K562 (cell line): ENCODE data around the gene PPP1R3C. TPM values are rescaled to one million over a fixed set of nuclear protein-coding genes. Genes with fewer than 3 reads are reported as not detected.

Source experiments
- ATAC-seq: fragments of 200-7000 bp; cut with Tn5 transposase; 3 replicates; pipeline ENCODE4 v1.9.1; 2020; ENCODE audit warnings: moderate library complexity
- BruUV-seq: library from RNA; stranded (reverse); fragments of 400-500 nt; replicated peaks from 2 replicates; lab custom pipeline; 2021; lab: Mats Ljungman, UMichigan
- CTCF ChIA-PET: fragments of 300-600 bp; formaldehyde crosslinking; extraction: SDS; loops from one replicate; lab custom pipeline; 2021; ENCODE audit warnings: low intra/inter-chr PET ratio; lab: Yijun Ruan, JAX
- POLR2A ChIA-PET: fragments of 300-600, 350-650 bp; sonication (Branson Sonifier 250); formaldehyde crosslinking; extraction: SDS; loops from one replicate; lab custom pipeline; 2021; ENCODE audit warnings: antibody characterized with exemption, inconsistent platforms; lab: Yijun Ruan, JAX
- DNase-seq, 4 experiments: peaks; one replicate each; pipeline versions ENCODE4 v3.0.0 to v3.0.0-alpha.2; 2011 to 2018; ENCODE audit warnings: low spot score in 3 of 4, mixed read lengths in 3 of 4; ENCODE audit errors: extremely low read depth in 1 of 4
- FAIRE-seq: peaks from 2 replicates; lab custom pipeline; 2011; peaks lifted over from hg19 to GRCh38; lab: Jason Lieb, UNC
- H2AFZ ChIP-seq: 2 replicates; pipeline ENCODE4 v1.6.0; 2011; ENCODE audit warnings: low read depth, low read length, control low read depth, inconsistent platforms
- H3K27ac ChIP-seq: fragments of 200-600 bp; 3 replicates; pipeline ENCODE4 v1.8.0; 2011; ENCODE audit warnings: low read depth, mild to moderate bottlenecking, control low read depth, inconsistent platforms, low read length, moderate library complexity, mixed read lengths; ENCODE audit errors: extremely low read depth
- H3K27me3 ChIP-seq, 2 experiments: fragments of 300-600 bp in 1 of 2; 2 replicates in 1 of 2; 3 replicates in 1 of 2; pipeline versions ENCODE4 v1.6.0 to v1.8.0; 2011; ENCODE audit warnings: inconsistent platforms in 2 of 2, low read length in 2 of 2, mild to moderate bottlenecking in 1 of 2, mixed read lengths in 1 of 2, moderate library complexity in 1 of 2; ENCODE audit not compliant: control insufficient read depth in 2 of 2, insufficient read depth in 2 of 2
- H3K36me3 ChIP-seq: fragments of 300-600 bp; 3 replicates; pipeline ENCODE4 v1.8.0; 2011; ENCODE audit warnings: mild to moderate bottlenecking, low read length, inconsistent platforms; ENCODE audit not compliant: control insufficient read depth, insufficient read depth
- H3K4me1 ChIP-seq, 2 experiments: fragments of 200-600 bp in 1 of 2; replicated peaks in 1 of 2; 2 replicates in 1 of 2; 3 replicates in 1 of 2; pipeline versions ENCODE4 v1.5.1 to v1.8.0; 2011; ENCODE audit warnings: inconsistent platforms in 2 of 2, low read length in 2 of 2, mild to moderate bottlenecking in 1 of 2, mixed read lengths in 1 of 2, moderate library complexity in 1 of 2; ENCODE audit not compliant: control insufficient read depth in 2 of 2, insufficient read depth in 2 of 2
- H3K4me2 ChIP-seq: 2 replicates; pipeline ENCODE4 v1.6.1; 2011; ENCODE audit warnings: low read length, control low read depth, inconsistent platforms, mixed read lengths; ENCODE audit not compliant: insufficient read depth
- H3K4me3 ChIP-seq: fragments of 200-600 bp; sonication (generic), shearing (Covaris generic); 2 replicates; pipeline ENCODE4 v1.5.1; 2016; ENCODE audit warnings: control low read depth, inconsistent platforms
- H3K79me2 ChIP-seq: fragments of 200-600 bp; 3 replicates; pipeline ENCODE4 v1.8.0; 2011; ENCODE audit warnings: low read length, inconsistent platforms; ENCODE audit not compliant: control insufficient read depth, insufficient read depth
- H3K9ac ChIP-seq, 2 experiments: 2 replicates each; pipeline versions ENCODE4 v1.6.0 to v1.6.1; 2011; ENCODE audit warnings: low read depth in 2 of 2, low read length in 2 of 2, control low read depth in 1 of 2, inconsistent platforms in 1 of 2, mild to moderate bottlenecking in 1 of 2, mixed read lengths in 1 of 2; ENCODE audit not compliant: insufficient read depth in 1 of 2
- H3K9me1 ChIP-seq: one replicate; pipeline ENCODE4 v1.6.0; 2011; ENCODE audit warnings: inconsistent platforms, mild to moderate bottlenecking, low read length, moderate library complexity; ENCODE audit not compliant: control insufficient read depth, insufficient read depth
- H3K9me3 ChIP-seq: replicated peaks from 2 replicates; pipeline ENCODE4 v1.5.1; 2011; ENCODE audit warnings: low read depth, low read length, inconsistent platforms; ENCODE audit not compliant: control insufficient read depth, insufficient read depth
- H4K20me1 ChIP-seq: replicated peaks from 2 replicates; pipeline ENCODE4 v1.6.1; 2011; ENCODE audit warnings: low read length, inconsistent platforms, mixed read lengths; ENCODE audit not compliant: control insufficient read depth, insufficient read depth
- BRF1 ChIP-seq: IDR thresholded peaks from 3 replicates; pipeline ENCODE4 v1.6.1; 2011; ENCODE audit warnings: borderline replicate concordance, mild to moderate bottlenecking; ENCODE audit not compliant: insufficient read length; ENCODE audit errors: extremely low read depth
- HOXB6 ChIP-seq: fragments of 250-450 bp; sonication (Bioruptor Pico); IDR thresholded peaks from 2 replicates; pipeline ENCODE4 v1.5.1; 2022; ENCODE audit warnings: mild to moderate bottlenecking, borderline replicate concordance
- MAFF ChIP-seq: IDR thresholded peaks from 2 replicates; pipeline ENCODE4 v1.6.1; 2012; ENCODE audit warnings: low read length, improper control_type of control experiment
- MAFG ChIP-seq: fragments of 450-650 bp; conservative IDR thresholded peaks from 2 replicates; pipeline ENCODE4 v1.6.1; 2016; ENCODE audit warnings: missing genetic modification characterization, missing compliant biosample characterization
- MED1 ChIP-seq: sonication (generic); formaldehyde crosslinking; IDR thresholded peaks from 2 replicates; pipeline ENCODE4 v1.8.1; 2023; ENCODE audit warnings: missing genetic modification reagents, borderline replicate concordance
- NR2C2 ChIP-seq, 2 experiments: fragments of 200-800 bp in 1 of 2; sonication (Bioruptor generic) in 1 of 2; sonication (generic) in 1 of 2; formaldehyde crosslinking in 1 of 2; IDR thresholded peaks; 2 replicates each; pipeline versions ENCODE4 v1.6.1 to v1.8.0; 2016 to 2022; ENCODE audit warnings: mild to moderate bottlenecking in 1 of 2, missing compliant biosample characterization in 1 of 2, missing genetic modification characterization in 1 of 2, missing genetic modification reagents in 1 of 2
- POLR2B ChIP-seq: fragments of 450-650 bp; IDR thresholded peaks from 2 replicates; pipeline ENCODE4 v1.6.1; 2018; ENCODE audit warnings: low read depth; ENCODE audit not compliant: partially characterized antibody
- SMARCC2 ChIP-seq: fragments of 450-650 bp; IDR thresholded peaks from 2 replicates; pipeline ENCODE4 v1.6.1; 2017; ENCODE audit warnings: antibody characterized with exemption, moderate library complexity, mild to moderate bottlenecking, low read depth
- SRSF9 ChIP-seq: fragments of 200-400 bp; formaldehyde crosslinking; IDR thresholded peaks from 2 replicates; pipeline ENCODE4 v1.6.1; 2017; ENCODE audit warnings: low read depth, low read length, borderline replicate concordance
- USF1 ChIP-seq: sonication (generic); formaldehyde crosslinking; IDR thresholded peaks from 2 replicates; pipeline ENCODE4 v1.9.0; 2022; ENCODE audit warnings: mild to moderate bottlenecking, missing genetic modification reagents
- WHSC1 ChIP-seq: IDR thresholded peaks from one replicate; pipeline ENCODE4 v1.6.1; 2012; ENCODE audit warnings: low read length, control low read depth, inconsistent platforms
- ZBED1 ChIP-seq: IDR thresholded peaks from 2 replicates; pipeline ENCODE4 v1.6.1; 2014
- ZNF224 ChIP-seq: sonication (generic); formaldehyde crosslinking; IDR thresholded peaks from 2 replicates; pipeline ENCODE4 v1.8.0; 2022; ENCODE audit warnings: mild to moderate bottlenecking, missing genetic modification reagents
- ZNF316 ChIP-seq: fragments of 450-650 bp; IDR thresholded peaks from 2 replicates; pipeline ENCODE4 v1.6.1; 2016
- WGBS: fragments of 100-300 bp; shearing (Covaris generic); methylation state at CpG from one replicate; pipeline ENCODE4 v1.1.6; 2016; ENCODE audit warnings: low coverage, mixed read lengths; ENCODE audit not compliant: insufficient coverage; ENCODE audit errors: missing lambda C conversion rate; 5-methylcytosine and 5-hydroxymethylcytosine counted together
- in situ Hi-C: fragments of 300-500 bp; cut with MboI; formaldehyde crosslinking; loops from 4 replicates; pipeline ENCODE4 v1.15.0; 2018; ENCODE audit warnings: inconsistent platforms, mixed read lengths
- intact Hi-C: fragments of 100-400 bp; cut with micrococcal nuclease; formaldehyde crosslinking; loops from 2 replicates; pipeline ENCODE4 v1.14.2; 2022
- polyA plus RNA-seq, 8 experiments: library from polyadenylated mRNA; depleted of rRNA in 4 of 8; stranded (reverse) in 5 of 8; unstranded in 3 of 8; fragments of >200 nt; fragmentation: Nextera tagmentation in 2 of 8; fragmentation: Illumina TruSeq in 1 of 8; extraction: Ambion mirVana in 2 of 8; extraction: Trizol in 1 of 8; gene quantifications; 2 replicates each; pipeline versions ENCODE4 v1.2.1 to v1.2.3, GENCODE V29; 2011 to 2014; ENCODE audit warnings: inconsistent platforms in 1 of 8, missing spikeins in 1 of 8
- total RNA-seq, 7 experiments: library from RNA; depleted of rRNA in 6 of 7; stranded (reverse); fragments of >200 nt in 6 of 7; fragmentation: Illumina TruSeq in 2 of 7; extraction: Trizol in 2 of 7; gene quantifications; 2 replicates each; pipeline versions ENCODE4 v1.2.1 to v1.2.3, GENCODE V29; 2011 to 2021; ENCODE audit warnings: low replicate concordance in 1 of 7

The PPP1R3C gene
- total and polyA plus RNA-seq, 9 of the 15 experiments (the other 6 are each of a cell fraction or from before 2014, with no cell fraction given): 0.06 to 0.24 (median 0.12) TPM; not detected in 3

GRCh38 chr10:91603931-91604331, 28.9 kb downstream of the PPP1R3C start:
- peaks cover 22% of the 10 kb centered on the region for H3K9me3 ChIP-seq
- no peak overlapping the region for H3K4me2 ChIP-seq
- FAIRE-seq (no peak), DNase-seq (no peak), ATAC-seq (no peak)
- H3K4me3 ChIP-seq: no peak overlapping the region
- POLR2A ChIA-PET: interaction anchor here (0.7 to 1.6 kb wide), 3 partner anchors 8 to 1928 kb away, joined by 3 to 6 read pairs (median 3); no protein-coding TSS in a partner anchor
- WGBS: 72% methylated on average over 5 of the region's 5 CpGs
- no peaks in the 10 kb centered on the region for H3K27me3 ChIP-seq
- peak; percentile 13; the same call in 1 of the 2 replicates for TF ChIP-seq ZNF316
- no peak for TF ChIP-seq SRSF9
- H3K9ac ChIP-seq: no peak overlapping the region
- H3K4me1 ChIP-seq: peaks cover 5 to 16% of the 10 kb centered on the region in 2 experiments; a peak in 4 of 5 replicates
- H3K27ac ChIP-seq: no peak overlapping the region
- BruUV-seq: no TSS peak
- no peak overlapping the region for H2AFZ ChIP-seq
- in situ Hi-C loops (no loop called here), intact Hi-C loops (no loop called here)
- CTCF ChIA-PET: no interaction called here
- no peaks in the 10 kb centered on the region for H4K20me1 ChIP-seq
- no peaks in the 10 kb centered on the region for H3K36me3 ChIP-seq
- no peaks in the 10 kb centered on the region for H3K9me1 ChIP-seq
- H3K79me2 ChIP-seq: no peaks in the 10 kb centered on the region

DNA sequence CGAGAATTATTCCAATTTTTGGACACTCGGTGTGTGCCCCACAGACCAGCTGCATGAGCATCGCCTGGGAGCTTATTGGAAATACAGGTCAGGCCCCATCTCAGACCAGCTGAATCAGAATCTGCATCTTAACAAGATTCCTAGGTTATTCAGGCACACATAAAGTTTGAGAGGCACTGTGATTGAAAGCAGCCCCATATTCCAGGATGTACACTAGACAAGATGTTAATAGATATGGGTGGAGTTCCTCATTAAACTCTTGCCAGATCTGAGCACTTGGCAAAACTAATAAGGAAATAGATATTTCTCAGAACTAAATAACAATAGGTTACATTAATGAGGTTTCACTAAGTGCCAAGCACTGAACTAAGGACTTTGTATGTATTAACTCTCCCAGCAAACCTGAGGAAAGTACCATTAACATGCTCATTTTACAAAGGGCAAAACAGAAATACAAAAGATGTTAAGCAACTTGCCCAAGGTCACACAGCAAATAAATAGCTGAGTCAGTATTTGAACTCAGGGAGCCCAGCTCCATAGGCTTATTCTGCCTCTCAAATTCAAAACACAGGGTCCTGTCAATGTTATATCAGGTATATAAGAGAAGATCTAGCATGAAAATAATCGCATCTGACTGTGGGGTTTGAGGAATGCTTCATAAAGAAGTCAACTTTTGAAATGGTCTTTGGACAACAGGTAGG, 29.9 kb downstream of the PPP1R3C start:
- no peaks in the 10 kb centered on the region for H3K9me1 ChIP-seq
- no peak overlapping the region for H3K4me3 ChIP-seq
- H2AFZ ChIP-seq: no peak overlapping the region
- ATAC-seq: no peak
- peaks cover 0 to 8% of the 10 kb centered on the region in 2 experiments; a peak in 4 of 5 replicates for H3K4me1 ChIP-seq
- no peak overlapping the region for H3K4me2 ChIP-seq
- no peaks in the 10 kb centered on the region for H3K27me3 ChIP-seq
- H3K9me3 ChIP-seq: peaks cover 22% of the 10 kb centered on the region
- in situ Hi-C loops (no loop called here), intact Hi-C loops (no loop called here)
- H3K9ac ChIP-seq: no peak overlapping the region
- CTCF ChIA-PET: no interaction called here
- no peaks in the 10 kb centered on the region for H4K20me1 ChIP-seq
- H3K79me2 ChIP-seq: no peaks in the 10 kb centered on the region
- DNase-seq: no peak
- POLR2A ChIA-PET: interaction anchor here (1.2 to 1.6 kb wide), 2 partner anchors 9 to 11 kb away, joined by 3 to 6 read pairs; no protein-coding TSS in a partner anchor
- no TSS peak for BruUV-seq
- no peak overlapping the region for H3K27ac ChIP-seq
- H3K36me3 ChIP-seq: no peaks in the 10 kb centered on the region
- WGBS: 55% methylated on average over 4 of the region's 4 CpGs
- FAIRE-seq: no peak
- TF ChIP-seq USF1 (no peak), ZNF224 (CRISPR knock-in tag) (no peak), ZNF316 (peak; percentile 68), MED1 (CRISPR knock-in tag) (no peak), NR2C2 (CRISPR knock-in tag; IDR thresholded peaks at IDR 0.05) (no peak), NR2C2 (tag; IDR thresholded peaks at IDR 0.05) (no peak), WHSC1 (no peak), BRF1 (no peak), POLR2B (no peak), ZBED1 (no peak), MAFG (0 out of 2 replicates have a peak, but pooled peaks have one; percentile 22), MAFF (peak; percentile 57), HOXB6 (CRISPR knock-in tag) (no peak), SMARCC2 (no peak)
